ENCODE results near the gene KCNAB1. TPM values are rescaled to one million over a fixed set of nuclear protein-coding genes. Genes with fewer than 3 reads are reported as not detected.

KCNAB1 gene
- total and polyA plus RNA-seq, 2 experiments from 2014 or later, result 0.06 to 0.70 TPM

- Histone ChIP-seq H3K27me3 (no peaks in the 10 kb centered on the region), H3K4me1 (ENCODE audit: low read depth) (peaks cover 48% of the 10 kb centered on the region), H3K4me3 (peak overlapping the region; percentile 76), H3K36me3 (peaks cover 4% of the 10 kb centered on the region), H3K9me3 (ENCODE audit: low read depth) (no peaks in the 10 kb centered on the region), H3K27ac (peak overlapping the region; percentile 92)
- DNase-seq (ENCODE audit: low read depth in 1 of 2, low spot score in 1 of 2), result peak in 1 of 2 donors; percentile 79
- TF ChIP-seq CTCF (IDR thresholded peaks at IDR 0.05; ENCODE audit: low read depth, low read length), result no peak
Observed at GRCh38 chr3:156553705-156554356, 433.5 kb downstream of the KCNAB1 start.

- peak overlapping the region; percentile 76 for H3K4me3 ChIP-seq
- H3K4me1 ChIP-seq (ENCODE audit: low read depth), result peaks cover 48% of the 10 kb centered on the region
- TF ChIP-seq CTCF (IDR thresholded peaks at IDR 0.05; ENCODE audit: low read depth, low read length), result no peak
- peak overlapping the region; percentile 92 for H3K27ac ChIP-seq
- no peaks in the 10 kb centered on the region for H3K9me3 ChIP-seq (ENCODE audit: low read depth)
- H3K36me3 ChIP-seq, result peaks cover 4% of the 10 kb centered on the region
- no peaks in the 10 kb centered on the region for H3K27me3 ChIP-seq
- DNase-seq (ENCODE audit: low read depth in 1 of 2, low spot score in 1 of 2), result no peak
Observed at GRCh38 chr3:156554515-156554841, 434.1 kb downstream of the KCNAB1 start.

GRCh38 chr3:156554842-156555687 is 434.7 kb downstream of the KCNAB1 start, which contains the start of gene SSR3:
Gene SSR3 (minus strand): TSS chr3:156555117. CDS start chr3:156555089, 28 bp downstream.
- H3K36me3 ChIP-seq, result peaks cover 4% of the 10 kb centered on the region
- no peak for TF ChIP-seq CTCF (IDR thresholded peaks at IDR 0.05; ENCODE audit: low read depth, low read length)
- DNase-seq (ENCODE audit: low read depth in 1 of 2, low spot score in 1 of 2), result peak; percentile 99 to 100
- H3K9me3 ChIP-seq (ENCODE audit: low read depth), result no peaks in the 10 kb centered on the region
- H3K4me1 ChIP-seq (ENCODE audit: low read depth), result peaks cover 47% of the 10 kb centered on the region
- no peaks in the 10 kb centered on the region for H3K27me3 ChIP-seq
- peak within 1 kb of the TSS; percentile 92 for H3K27ac ChIP-seq
- H3K4me3 ChIP-seq, result peak within 1 kb of the TSS; percentile 76

GRCh38 chr3:156558389-156558788 is 438.0 kb downstream of the KCNAB1 start:
- peak overlapping the region; percentile 89 for H3K27ac ChIP-seq
- peaks cover 22% of the 10 kb centered on the region for H3K4me1 ChIP-seq (ENCODE audit: low read depth)
- H3K36me3 ChIP-seq, result no peaks in the 10 kb centered on the region
- TF ChIP-seq CTCF (IDR thresholded peaks at IDR 0.05; ENCODE audit: low read depth, low read length), result no peak
- no peaks in the 10 kb centered on the region for H3K9me3 ChIP-seq (ENCODE audit: low read depth)
- no peaks in the 10 kb centered on the region for H3K27me3 ChIP-seq
- no peak overlapping the region for H3K4me3 ChIP-seq
- DNase-seq (ENCODE audit: low read depth in 1 of 2, low spot score in 1 of 2), result peak in 1 of 2 donors; percentile 32

- Histone ChIP-seq H3K27ac (peak overlapping the region; percentile 89), H3K4me1 (ENCODE audit: low read depth) (peaks cover 29% of the 10 kb centered on the region), H3K27me3 (no peaks in the 10 kb centered on the region), H3K4me3 (no peak overlapping the region), H3K9me3 (ENCODE audit: low read depth) (no peaks in the 10 kb centered on the region), H3K36me3 (no peaks in the 10 kb centered on the region)
- no peak for TF ChIP-seq CTCF (IDR thresholded peaks at IDR 0.05; ENCODE audit: low read depth, low read length)
- DNase-seq (ENCODE audit: low read depth in 1 of 2, low spot score in 1 of 2), result peak; percentile 26 to 34
Observed at GRCh38 chr3:156559321-156559720, 438.9 kb downstream of the KCNAB1 start.
